Esophagus squamous epithelium (tissue), 4 donors: Measurements from ENCODE around the gene DDX55.

Experiments used
- POLR2A ChIP-seq, 4 donors: fragments of 450-650 bp; IDR thresholded peaks; one replicate each; pipeline ENCODE4 v1.6.1; 2017; ENCODE audit warnings: antibody characterized with exemption in 4 of 4, mild to moderate bottlenecking in 4 of 4, moderate library complexity in 3 of 4
- TF ChIP-seq, protein P1 (sequence below), 6 experiments: fragments of 450-650 bp in 4 of 6; fragments of 200-600 bp in 2 of 6; sonication (generic) in 2 of 6; IDR thresholded peaks; one replicate each; pipeline ENCODE4 v1.5.1; 2016 to 2019; ENCODE audit warnings: antibody characterized with exemption in 6 of 6, mild to moderate bottlenecking in 4 of 6, moderate library complexity in 4 of 6

DNA sequence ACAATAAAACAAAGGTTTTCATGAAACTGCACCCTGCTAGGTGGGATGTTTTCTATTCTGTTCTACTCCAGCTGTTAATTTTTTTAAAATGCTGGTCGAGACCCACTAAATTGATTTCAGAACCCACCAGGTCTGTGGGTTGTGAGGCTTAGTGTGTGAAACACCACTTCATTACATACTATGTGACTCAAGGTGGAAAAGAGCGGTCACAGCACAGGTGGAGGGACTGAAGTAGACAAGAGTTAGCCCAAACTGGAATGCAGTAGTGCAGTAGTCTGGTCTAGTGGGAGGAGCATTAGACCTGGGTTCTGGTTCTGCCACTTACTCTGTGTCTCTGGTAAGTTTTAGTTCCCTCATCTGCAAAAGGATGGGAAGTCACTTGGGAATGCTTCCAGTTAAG lies 12.2 kb downstream of the DDX55 start:
- no peak for TF ChIP-seq POLR2A (IDR thresholded peaks at IDR 0.05)
- TF ChIP-seq, protein P1, sequence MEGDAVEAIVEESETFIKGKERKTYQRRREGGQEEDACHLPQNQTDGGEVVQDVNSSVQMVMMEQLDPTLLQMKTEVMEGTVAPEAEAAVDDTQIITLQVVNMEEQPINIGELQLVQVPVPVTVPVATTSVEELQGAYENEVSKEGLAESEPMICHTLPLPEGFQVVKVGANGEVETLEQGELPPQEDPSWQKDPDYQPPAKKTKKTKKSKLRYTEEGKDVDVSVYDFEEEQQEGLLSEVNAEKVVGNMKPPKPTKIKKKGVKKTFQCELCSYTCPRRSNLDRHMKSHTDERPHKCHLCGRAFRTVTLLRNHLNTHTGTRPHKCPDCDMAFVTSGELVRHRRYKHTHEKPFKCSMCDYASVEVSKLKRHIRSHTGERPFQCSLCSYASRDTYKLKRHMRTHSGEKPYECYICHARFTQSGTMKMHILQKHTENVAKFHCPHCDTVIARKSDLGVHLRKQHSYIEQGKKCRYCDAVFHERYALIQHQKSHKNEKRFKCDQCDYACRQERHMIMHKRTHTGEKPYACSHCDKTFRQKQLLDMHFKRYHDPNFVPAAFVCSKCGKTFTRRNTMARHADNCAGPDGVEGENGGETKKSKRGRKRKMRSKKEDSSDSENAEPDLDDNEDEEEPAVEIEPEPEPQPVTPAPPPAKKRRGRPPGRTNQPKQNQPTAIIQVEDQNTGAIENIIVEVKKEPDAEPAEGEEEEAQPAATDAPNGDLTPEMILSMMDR (IDR thresholded peaks at IDR 0.05) = no peak
